Retinal pigment epithelial cell (primary cell): ENCODE data around the gene RASSF3.

ENCODE experiments used
- DNase-seq: peaks from one replicate; pipeline ENCODE4 v3.0.0-alpha.2; 2010; ENCODE audit warnings: low read depth
- H3K4me3 ChIP-seq: 2 replicates; pipeline ENCODE4 v1.5.1; 2011; ENCODE audit warnings: mild to moderate bottlenecking, low read length, control low read depth, moderate library complexity
- CTCF ChIP-seq: conservative IDR thresholded peaks from 2 replicates; pipeline ENCODE4 v1.5.1; 2011; ENCODE audit warnings: low read depth, low read length, control low read depth, inconsistent platforms

RASSF3 gene

GRCh38 chr12:64736771-64737170 lies 126.5 kb downstream of the RASSF3 start:
- no peak for TF ChIP-seq CTCF

DNA sequence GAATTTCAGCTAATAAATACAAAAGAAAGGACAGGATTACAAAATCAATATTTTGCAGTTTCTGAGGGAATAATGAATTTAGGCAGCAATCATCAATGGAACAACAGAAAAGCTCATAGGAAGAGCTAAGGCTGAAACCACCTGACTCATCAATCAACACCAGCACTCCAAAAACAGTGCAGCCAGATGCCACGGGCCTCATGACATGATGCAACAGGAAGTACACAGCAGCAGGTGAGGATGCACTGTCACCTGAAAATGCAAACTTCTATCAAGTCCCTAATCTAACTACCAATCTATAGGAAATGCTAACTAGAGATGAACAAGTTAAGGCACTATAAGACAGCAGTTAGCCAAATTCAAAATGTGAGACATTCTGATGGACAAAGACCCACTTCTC lies 127.2 kb downstream of the RASSF3 start:
- H3K4me3 ChIP-seq: no peak overlapping the region
- TF ChIP-seq CTCF: no peak
- DNase-seq: no peak

More at GRCh38 chr12:64736771-64737170, 126.5 kb downstream of the RASSF3 start:
- no peak for DNase-seq
- H3K4me3 ChIP-seq: no peak overlapping the region

DNA sequence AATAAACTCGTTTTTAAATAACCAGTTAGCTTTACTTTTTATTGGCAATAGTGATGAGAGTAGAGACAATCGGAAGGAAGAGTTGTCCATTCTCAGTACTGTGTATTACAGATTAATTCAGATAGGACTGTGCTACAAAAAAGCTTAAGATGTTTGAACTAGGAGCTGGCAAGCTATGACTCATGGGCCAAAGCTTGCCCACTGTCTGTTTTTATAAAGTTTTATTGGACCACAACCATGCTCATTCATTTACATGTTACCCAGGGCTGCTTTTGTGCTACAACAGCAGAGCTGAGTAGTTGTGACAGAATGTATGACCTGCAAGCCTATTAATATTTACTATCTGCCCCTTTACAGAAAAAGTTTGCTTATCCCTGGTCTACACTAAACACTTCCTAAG lies 129.5 kb downstream of the RASSF3 start:
- no peak for DNase-seq
- no peak overlapping the region for H3K4me3 ChIP-seq
- TF ChIP-seq CTCF: no peak

- DNase-seq: no peak
- no peak overlapping the region for H3K4me3 ChIP-seq
- no peak for TF ChIP-seq CTCF
Measured at GRCh38 chr12:64740646-64741045, 130.4 kb downstream of the RASSF3 start.

- no peak for DNase-seq
- no peak for TF ChIP-seq CTCF
- no peak overlapping the region for H3K4me3 ChIP-seq
Measured at GRCh38 chr12:64742416-64742815, 132.1 kb downstream of the RASSF3 start.

DNA sequence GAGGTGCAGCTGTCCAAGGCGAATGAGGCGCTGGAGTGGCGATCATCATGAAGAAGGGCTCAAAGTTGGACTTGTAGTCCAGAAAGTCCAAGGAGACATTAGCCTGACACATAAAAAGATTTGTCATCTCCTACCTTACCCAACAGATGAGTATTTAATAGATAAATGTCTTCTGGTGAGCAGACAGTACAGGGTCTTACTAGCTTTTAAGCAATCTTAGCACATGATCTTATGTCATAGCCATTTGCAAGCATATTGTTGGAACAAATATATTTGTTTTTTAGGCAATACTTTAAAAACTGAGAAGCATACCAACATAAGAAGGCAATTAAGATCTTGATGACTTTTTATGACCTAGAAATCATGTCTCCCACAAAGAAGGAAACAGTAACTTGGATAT lies 132.9 kb downstream of the RASSF3 start:
- H3K4me3 ChIP-seq: no peak overlapping the region
- no peak for TF ChIP-seq CTCF
- no peak for DNase-seq

DNA sequence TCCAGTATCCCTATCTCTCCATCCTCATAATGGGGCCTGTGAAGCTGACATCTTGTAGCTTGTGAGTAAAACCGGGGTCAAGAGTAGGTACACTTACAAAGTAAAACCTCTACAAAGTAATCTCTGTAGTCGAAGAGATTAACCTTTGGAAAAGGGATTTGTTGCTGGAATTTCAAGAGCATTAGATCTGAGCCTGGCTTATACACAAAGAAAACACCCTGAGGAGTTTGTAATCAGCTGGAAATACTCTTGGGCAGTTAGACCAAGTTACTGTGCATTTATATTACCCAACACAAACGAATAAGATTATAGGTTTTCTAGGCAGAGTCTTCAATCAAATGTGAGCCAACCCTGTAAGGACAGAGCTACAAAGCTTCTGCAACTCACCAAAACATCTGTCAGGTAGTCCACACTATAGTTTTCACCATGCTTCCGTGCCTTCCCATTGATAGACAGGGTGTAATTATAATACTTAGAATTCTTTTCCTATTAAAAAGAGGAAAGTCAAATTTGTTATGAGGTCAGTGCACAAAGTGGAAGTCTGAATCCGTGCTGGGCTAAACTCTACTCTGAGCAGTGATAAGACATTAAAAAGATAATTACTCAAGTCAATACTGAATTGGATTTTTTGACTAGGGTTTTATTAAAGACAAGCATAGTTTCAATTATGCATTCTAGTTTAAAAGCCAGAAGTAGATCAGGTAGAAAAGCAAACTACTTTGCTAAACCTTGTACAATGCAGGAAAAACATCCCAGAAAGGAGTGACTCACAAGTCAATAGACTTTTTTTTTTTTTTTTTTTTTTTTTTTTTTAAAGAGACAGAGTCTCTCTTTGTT lies 134.3 kb downstream of the RASSF3 start:
- H3K4me3 ChIP-seq: peak overlapping the region; percentile 19
- TF ChIP-seq CTCF: no peak
- peak; percentile 71 for DNase-seq
